T-helper 2 cell (primary cell): ENCODE data around the gene GPRIN3.

ENCODE experiments used
- DNase-seq, 5 experiments: peaks; one replicate each; pipeline versions ENCODE4 v3.0.0 to v3.0.0-alpha.2; 2012 to 2022

The GPRIN3 gene

GRCh38 chr4:89289312-89289711 lies 18.3 kb downstream of the GPRIN3 start:
- no peak for DNase-seq

GRCh38 chr4:89288430-89288829 lies 19.2 kb downstream of the GPRIN3 start:
- no peak for DNase-seq

GRCh38 chr4:89287945-89288344 lies 19.7 kb downstream of the GPRIN3 start:
- DNase-seq = no peak

- no peak for DNase-seq
Measured at GRCh38 chr4:89285745-89286144, 21.9 kb downstream of the GPRIN3 start.

GRCh38 chr4:89284828-89285227 lies 22.8 kb downstream of the GPRIN3 start:
- peak in 1 of 5 experiments; percentile 30 for DNase-seq

GRCh38 chr4:89284020-89284424 lies 23.6 kb downstream of the GPRIN3 start:
- DNase-seq = no peak

GRCh38 chr4:89283226-89284009 lies 24.2 kb downstream of the GPRIN3 start:
- peak in 3 of 5 experiments; percentile 40 to 86 (median 64) for DNase-seq

- DNase-seq = no peak
Measured at GRCh38 chr4:89279385-89279784, 28.2 kb downstream of the GPRIN3 start.

- DNase-seq = no peak
Measured at GRCh38 chr4:89277412-89277811, 30.2 kb downstream of the GPRIN3 start.

- no peak for DNase-seq
Measured at GRCh38 chr4:89276296-89276695, 31.3 kb downstream of the GPRIN3 start.

- DNase-seq = no peak
Measured at GRCh38 chr4:89275587-89275986, 32.0 kb downstream of the GPRIN3 start.

GRCh38 chr4:89273741-89274141 lies 33.9 kb downstream of the GPRIN3 start:
- DNase-seq = no peak

GRCh38 chr4:89270792-89271191 lies 36.8 kb downstream of the GPRIN3 start:
- no peak for DNase-seq

- DNase-seq = no peak
Measured at GRCh38 chr4:89269121-89269666, 38.4 kb downstream of the GPRIN3 start.

- DNase-seq = no peak
Measured at GRCh38 chr4:89268679-89269078, 38.9 kb downstream of the GPRIN3 start.

- DNase-seq = no peak
Measured at GRCh38 chr4:89267846-89268245, 39.8 kb downstream of the GPRIN3 start.

- no peak for DNase-seq
Measured at GRCh38 chr4:89267392-89267791, 40.2 kb downstream of the GPRIN3 start.

- DNase-seq = no peak
Measured at GRCh38 chr4:89266128-89266527, 41.5 kb downstream of the GPRIN3 start.

GRCh38 chr4:89263265-89263664 lies 44.3 kb downstream of the GPRIN3 start:
- no peak for DNase-seq

- no peak for DNase-seq
Measured at GRCh38 chr4:89259301-89260028, 48.1 kb downstream of the GPRIN3 start.

- DNase-seq = no peak
Measured at GRCh38 chr4:89258506-89258905, 49.1 kb downstream of the GPRIN3 start.

GRCh38 chr4:89257376-89257775 lies 50.2 kb downstream of the GPRIN3 start:
- DNase-seq = no peak

GRCh38 chr4:89256203-89256800 lies 51.3 kb downstream of the GPRIN3 start:
- no peak for DNase-seq
